Natural killer cell (primary cell): Measurements from ENCODE around the gene MACROD2. TPM values are rescaled to one million over a fixed set of nuclear protein-coding genes. Genes with fewer than 3 reads are reported as not detected.

Experiments
- ATAC-seq, 3 donors: fragments of 150-1000 bp in 2 of 3; fragments of 200-7000 bp in 1 of 3; cut with Tn5 transposase; 1 replicate in 1 of 3; 2 replicates in 2 of 3; pipeline ENCODE4 v1.10.0; 2021; ENCODE audit warnings: mild to moderate bottlenecking in 2 of 3, moderate library complexity in 2 of 3
- DNase-seq, 2 donors: peaks; one replicate each; pipeline versions ENCODE4 v3.0.0 to v3.0.0-alpha.2; 2013 to 2021; ENCODE audit warnings: mixed read lengths in 1 of 2
- H3K27ac ChIP-seq: one replicate; pipeline ENCODE4 v1.5.1; 2013; ENCODE audit warnings: mild to moderate bottlenecking, low read length
- H3K27me3 ChIP-seq: one replicate; pipeline ENCODE4 v1.6.1; 2013; ENCODE audit warnings: low read length; ENCODE audit not compliant: control insufficient read depth, insufficient read depth
- H3K36me3 ChIP-seq: one replicate; pipeline ENCODE4 v1.6.1; 2013; ENCODE audit warnings: low read length; ENCODE audit not compliant: control insufficient read depth, insufficient read depth
- H3K4me1 ChIP-seq: one replicate; pipeline ENCODE4 v1.6.1; 2013; ENCODE audit warnings: low read length; ENCODE audit not compliant: control insufficient read depth, insufficient read depth
- H3K4me3 ChIP-seq: one replicate; pipeline ENCODE4 v1.5.1; 2013; ENCODE audit warnings: low read length
- H3K9me3 ChIP-seq: one replicate; pipeline ENCODE4 v1.6.1; 2013; ENCODE audit warnings: low read length; ENCODE audit not compliant: control insufficient read depth, insufficient read depth
- H3K27ac Mint-ChIP-seq, 2 donors: one replicate each; pipeline ENCODE4 v1.8.0; 2022; ENCODE audit warnings: mild to moderate bottlenecking in 2 of 2, mixed read lengths in 2 of 2, moderate library complexity in 1 of 2
- H3K27me3 Mint-ChIP-seq, 2 donors: one replicate each; pipeline ENCODE4 v1.8.0; 2022; ENCODE audit warnings: low read depth in 2 of 2, mixed read lengths in 2 of 2
- H3K36me3 Mint-ChIP-seq: one replicate; pipeline ENCODE4 v1.8.0; 2022; ENCODE audit warnings: mixed read lengths
- H3K4me1 Mint-ChIP-seq, 2 donors: one replicate each; pipeline ENCODE4 v1.8.0; 2022; ENCODE audit warnings: mixed read lengths in 2 of 2
- H3K4me3 Mint-ChIP-seq: one replicate; pipeline ENCODE4 v1.8.0; 2022; ENCODE audit warnings: mild to moderate bottlenecking, moderate library complexity, mixed read lengths
- H3K9me3 Mint-ChIP-seq, 2 donors: one replicate each; pipeline ENCODE4 v1.8.0; 2022; ENCODE audit warnings: mixed read lengths in 2 of 2
- WGBS: methylation state at CpG from one replicate; pipeline ENCODE4 v1.1.7; 2013; ENCODE audit warnings: missing lambda C conversion rate; ENCODE audit not compliant: insufficient coverage; 5-methylcytosine and 5-hydroxymethylcytosine counted together
- intact Hi-C: fragments of 100-400 bp; cut with micrococcal nuclease; formaldehyde crosslinking; loops from one replicate; pipeline ENCODE4 v1.14.2; 2022
- total RNA-seq, 4 donors: library from RNA; stranded (reverse); fragments of 120-200 nt in 1 of 4; gene quantifications; one replicate each; pipeline versions ENCODE4 v1.2.3 to v1.2.4, GENCODE V29; 2013 to 2022
- TF ChIP-seq, protein P1 (sequence below): fragments of 200-600 bp; IDR thresholded peaks from one replicate; pipeline ENCODE4 v1.8.0; 2022; ENCODE audit warnings: antibody characterized with exemption

Gene MACROD2
- total RNA-seq, 3 donors from 2014 or later (not counting 1 experiment from before 2014, with no cell fraction given), result 0.19 to 0.88 TPM; not detected in 1

DNA sequence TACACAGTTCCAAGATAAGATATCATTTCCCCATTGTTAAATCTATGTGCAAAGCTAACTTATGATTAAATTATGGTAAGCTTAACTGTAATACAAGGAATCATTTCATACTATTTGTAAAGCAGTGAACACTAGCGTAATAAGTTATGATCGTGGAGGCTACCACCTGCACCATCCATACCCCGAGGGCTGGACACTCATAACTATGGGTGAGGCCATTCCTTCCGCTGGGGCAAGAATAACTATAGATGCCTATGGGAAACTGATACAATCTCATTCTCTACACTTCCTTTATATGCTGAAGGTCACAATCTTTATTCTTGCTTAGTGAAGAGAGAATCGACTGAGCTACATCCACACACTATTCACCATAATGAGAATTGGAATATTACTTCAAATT is 1258.1 kb downstream of the MACROD2 start:
- Histone ChIP-seq H3K36me3 (no peaks in the 10 kb centered on the region), H3K9me3 (no peaks in the 10 kb centered on the region), H3K27ac (no peak overlapping the region), H3K27me3 (no peaks in the 10 kb centered on the region), H3K4me3 (no peak overlapping the region), H3K4me1 (no peaks in the 10 kb centered on the region)
- Mint-ChIP-seq H3K9me3 (peaks cover 4 to 5% of the 10 kb centered on the region in 2 donors), H3K36me3 (no peaks in the 10 kb centered on the region), H3K27me3 (no peaks in the 10 kb centered on the region), H3K4me3 (no peak overlapping the region), H3K4me1 (no peaks in the 10 kb centered on the region), H3K27ac (no peak overlapping the region)
- WGBS, result 70% methylated on average over 4 of the region's 5 CpGs
- DNase-seq (no peak), ATAC-seq (no peak)
- TF ChIP-seq, protein P1, sequence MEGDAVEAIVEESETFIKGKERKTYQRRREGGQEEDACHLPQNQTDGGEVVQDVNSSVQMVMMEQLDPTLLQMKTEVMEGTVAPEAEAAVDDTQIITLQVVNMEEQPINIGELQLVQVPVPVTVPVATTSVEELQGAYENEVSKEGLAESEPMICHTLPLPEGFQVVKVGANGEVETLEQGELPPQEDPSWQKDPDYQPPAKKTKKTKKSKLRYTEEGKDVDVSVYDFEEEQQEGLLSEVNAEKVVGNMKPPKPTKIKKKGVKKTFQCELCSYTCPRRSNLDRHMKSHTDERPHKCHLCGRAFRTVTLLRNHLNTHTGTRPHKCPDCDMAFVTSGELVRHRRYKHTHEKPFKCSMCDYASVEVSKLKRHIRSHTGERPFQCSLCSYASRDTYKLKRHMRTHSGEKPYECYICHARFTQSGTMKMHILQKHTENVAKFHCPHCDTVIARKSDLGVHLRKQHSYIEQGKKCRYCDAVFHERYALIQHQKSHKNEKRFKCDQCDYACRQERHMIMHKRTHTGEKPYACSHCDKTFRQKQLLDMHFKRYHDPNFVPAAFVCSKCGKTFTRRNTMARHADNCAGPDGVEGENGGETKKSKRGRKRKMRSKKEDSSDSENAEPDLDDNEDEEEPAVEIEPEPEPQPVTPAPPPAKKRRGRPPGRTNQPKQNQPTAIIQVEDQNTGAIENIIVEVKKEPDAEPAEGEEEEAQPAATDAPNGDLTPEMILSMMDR, result no peak
- intact Hi-C loops, result no loop called here

DNA sequence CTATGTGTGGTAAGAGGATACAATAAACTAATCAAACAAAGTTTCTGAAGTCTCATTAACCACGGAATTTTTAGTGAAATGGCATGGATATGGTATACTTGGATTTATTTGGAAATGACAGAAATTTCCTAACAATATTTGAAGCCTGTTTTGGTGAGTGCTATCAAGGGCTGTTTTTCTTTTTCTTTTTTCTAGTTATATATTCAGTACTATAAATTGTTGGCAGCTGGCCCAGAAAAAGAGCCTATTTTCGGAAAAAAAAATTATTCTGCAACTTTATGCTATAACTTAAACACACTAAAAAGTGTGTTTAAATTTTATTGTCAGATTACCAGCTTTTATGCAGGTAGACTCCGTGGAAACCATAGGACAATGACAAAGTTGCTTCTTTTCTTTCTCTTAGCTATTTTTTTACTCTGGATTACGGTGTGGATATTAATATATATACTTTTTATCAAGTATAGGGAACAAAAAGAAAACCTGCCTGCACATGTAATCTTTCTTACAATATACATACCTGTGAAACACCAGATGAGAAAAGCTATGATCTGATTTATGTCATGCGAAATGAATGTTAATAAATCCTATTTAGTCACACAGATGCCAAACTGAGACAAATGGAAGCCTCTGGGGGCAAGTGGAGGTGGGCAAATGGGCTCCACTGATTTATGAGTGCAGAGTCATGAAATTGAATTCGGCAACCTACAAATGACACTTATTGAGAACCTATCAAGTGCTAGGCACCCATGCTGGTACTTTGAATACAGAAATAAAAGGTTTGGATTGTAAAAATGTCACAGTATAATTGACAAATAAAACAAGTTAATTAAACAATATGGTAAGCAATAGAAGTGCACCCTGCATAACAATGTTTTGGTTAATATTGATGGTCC is 1261.6 kb downstream of the MACROD2 start:
- Histone ChIP-seq H3K36me3 (no peaks in the 10 kb centered on the region), H3K4me3 (no peak overlapping the region), H3K4me1 (no peaks in the 10 kb centered on the region), H3K27me3 (no peaks in the 10 kb centered on the region), H3K9me3 (no peaks in the 10 kb centered on the region), H3K27ac (no peak overlapping the region)
- Mint-ChIP-seq H3K27me3 (no peaks in the 10 kb centered on the region), H3K4me1 (no peaks in the 10 kb centered on the region), H3K9me3 (peaks cover 3 to 6% of the 10 kb centered on the region in 2 donors), H3K27ac (no peak overlapping the region), H3K36me3 (no peaks in the 10 kb centered on the region), H3K4me3 (no peak overlapping the region)
- no CpG with 5 or more reads among the region's 6 CpGs for WGBS
- DNase-seq (no peak), ATAC-seq (no peak)
- TF ChIP-seq, protein P1, result no peak
- intact Hi-C loops, result no loop called here

DNA sequence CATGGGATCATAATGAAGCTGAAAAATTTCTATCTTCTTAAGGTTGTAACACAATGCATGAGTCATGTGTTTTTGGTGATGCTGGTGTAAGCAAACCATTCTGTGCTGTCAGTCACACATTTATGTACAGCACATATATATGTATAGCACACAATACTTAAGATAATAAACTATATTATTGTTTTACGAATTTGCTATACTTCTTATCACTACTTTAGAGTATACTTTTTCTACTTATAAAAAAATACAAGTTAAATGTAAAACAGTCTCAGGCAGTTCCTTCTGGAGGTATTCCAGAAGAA is 1262.2 kb downstream of the MACROD2 start:
- no peaks in the 10 kb centered on the region for H3K36me3 Mint-ChIP-seq
- no peaks in the 10 kb centered on the region for H3K27me3 ChIP-seq
- ATAC-seq (no peak), DNase-seq (no peak)
- peaks cover 3 to 6% of the 10 kb centered on the region in 2 donors for H3K9me3 Mint-ChIP-seq
- TF ChIP-seq, protein P1, result no peak
- no peak overlapping the region for H3K27ac ChIP-seq
- H3K27ac Mint-ChIP-seq, result no peak overlapping the region
- H3K9me3 ChIP-seq, result no peaks in the 10 kb centered on the region
- no peaks in the 10 kb centered on the region for H3K36me3 ChIP-seq
- no peaks in the 10 kb centered on the region for H3K4me1 ChIP-seq
- H3K4me1 Mint-ChIP-seq, result no peaks in the 10 kb centered on the region
- no peak overlapping the region for H3K4me3 ChIP-seq
- no peaks in the 10 kb centered on the region for H3K27me3 Mint-ChIP-seq
- no CpG with 5 or more reads among the region's 1 CpG for WGBS
- intact Hi-C loops, result no loop called here
- no peak overlapping the region for H3K4me3 Mint-ChIP-seq
